HG03571 (cell line): ENCODE results near the gene ADGRG1.

Experiments
- ATAC-seq: cut with Tn5 transposase; IDR thresholded peaks from one replicate; pipeline ENCODE4 v1.9.1; 2021; ENCODE audit not compliant: unreplicated experiment

ADGRG1 gene

DNA sequence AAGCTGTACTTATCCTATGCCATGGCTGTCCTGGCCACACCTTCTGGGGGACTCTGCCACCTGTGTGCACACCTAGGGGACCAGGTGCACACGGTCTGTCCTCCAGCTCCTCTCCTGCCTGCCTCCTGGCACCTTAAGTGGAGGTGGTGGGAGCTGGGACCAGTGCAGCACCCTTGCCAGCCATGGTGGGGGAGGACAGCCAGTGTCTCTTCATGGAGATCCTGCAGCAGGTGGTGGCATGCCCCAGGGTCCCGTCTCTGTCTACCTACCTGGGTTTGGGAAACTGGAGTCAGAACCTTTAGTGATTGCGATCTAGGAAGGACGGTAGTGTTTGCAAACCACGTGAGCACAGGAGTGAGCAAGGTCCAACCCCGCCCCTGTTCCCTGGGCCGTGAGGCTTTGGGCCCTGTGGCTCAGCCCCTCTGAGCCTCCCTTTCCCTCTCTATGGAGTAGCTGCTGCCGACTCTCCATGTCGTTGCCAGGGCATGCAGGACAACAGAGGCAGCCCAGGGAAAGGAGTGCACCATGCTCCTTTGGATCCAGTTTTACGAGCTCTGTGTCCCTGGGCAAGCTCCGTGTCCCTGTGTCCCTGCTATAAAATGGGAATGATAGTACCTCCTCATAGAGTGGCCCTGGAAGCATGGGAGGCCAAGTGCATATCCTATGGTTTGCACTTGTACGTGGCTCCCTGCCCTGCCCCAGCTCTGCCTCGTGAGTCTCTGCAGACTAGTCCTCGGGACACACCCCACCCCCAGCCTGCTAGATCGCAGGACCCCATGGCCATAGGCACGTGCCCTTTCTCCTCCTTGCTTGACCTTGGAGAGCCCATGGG, 7.1 kb downstream of the ADGRG1 start:
- ATAC-seq, result no peak

DNA sequence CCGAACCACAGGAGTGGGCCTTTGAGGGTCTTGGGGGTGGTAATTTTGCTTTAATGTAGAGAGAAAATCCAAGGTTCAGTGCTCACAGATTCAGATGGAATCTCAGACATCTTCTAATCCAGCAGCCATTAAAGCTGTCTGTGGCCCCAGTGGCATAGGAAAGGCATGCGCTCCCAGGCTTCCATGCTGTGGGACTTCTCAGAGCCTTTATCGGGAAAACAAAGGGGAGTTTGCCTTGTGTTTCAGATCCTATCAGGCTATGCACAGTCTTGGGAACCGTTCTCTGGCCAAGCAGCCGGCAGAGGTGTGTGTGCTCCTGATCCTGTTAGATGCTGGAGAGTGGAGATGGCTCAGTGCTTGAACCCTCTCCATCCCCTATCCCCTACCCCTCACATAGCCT, 7.8 kb downstream of the ADGRG1 start:
- ATAC-seq, result no peak

DNA sequence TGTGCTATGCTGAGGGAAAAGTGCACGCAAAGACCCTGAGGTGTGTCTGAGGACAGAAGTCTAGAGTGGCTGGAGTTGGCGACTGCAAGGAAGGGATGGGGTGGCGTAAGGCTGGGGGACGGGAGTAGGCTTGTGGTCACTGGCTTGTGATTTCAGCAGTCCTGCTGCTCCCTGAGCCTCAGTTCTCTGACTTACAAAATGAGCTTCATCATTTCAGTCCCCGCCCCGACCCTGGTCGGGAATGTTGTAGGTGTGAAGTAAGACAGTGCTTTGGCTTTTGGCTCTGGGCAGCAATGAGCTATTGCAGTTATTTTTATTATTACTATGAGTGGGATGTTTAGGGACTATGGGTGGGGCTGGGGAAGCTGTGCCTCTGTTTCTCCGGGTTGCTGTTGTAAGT, 8.6 kb downstream of the ADGRG1 start:
- ATAC-seq, result no peak

DNA sequence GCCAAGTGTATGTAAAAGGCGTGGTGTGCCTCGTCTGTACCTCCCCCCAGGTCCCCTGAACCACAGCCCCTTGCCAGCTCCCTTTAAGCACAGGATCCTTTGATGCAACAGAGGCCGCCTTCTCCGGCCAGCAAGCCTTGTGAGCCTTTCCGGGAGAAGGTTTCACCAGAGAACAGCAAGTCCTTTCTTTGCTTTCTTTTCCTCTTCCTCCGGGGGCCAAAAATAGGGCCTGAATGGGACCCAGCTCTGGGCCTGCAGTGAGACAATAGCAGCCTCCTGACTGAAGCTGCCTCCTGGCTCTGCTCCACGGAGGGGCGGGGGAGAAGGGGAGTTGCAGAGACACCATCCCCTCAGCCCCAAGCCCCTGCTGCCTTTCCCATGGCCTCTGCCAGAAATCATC, 9.0 kb downstream of the ADGRG1 start:
- no peak for ATAC-seq

DNA sequence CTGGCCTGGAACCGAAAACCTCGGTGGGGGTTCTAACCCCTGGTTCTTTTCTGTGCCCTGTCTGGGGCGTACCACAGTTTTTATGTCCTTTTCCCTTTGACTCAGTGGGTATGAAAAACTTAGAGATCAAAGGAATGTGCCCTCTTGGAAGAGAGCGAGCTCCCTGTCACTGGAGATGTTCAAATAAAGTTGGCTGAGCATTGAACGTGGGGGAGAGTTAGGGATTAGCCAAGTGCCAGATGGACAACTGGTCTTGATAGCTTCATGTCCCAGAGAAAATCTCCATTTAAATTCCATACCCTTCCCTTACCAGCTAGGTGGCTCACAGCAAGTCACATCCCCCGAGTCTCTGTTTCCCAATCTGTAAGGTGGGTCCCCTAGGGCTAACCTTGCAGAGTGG, 9.5 kb downstream of the ADGRG1 start:
- no peak for ATAC-seq

DNA sequence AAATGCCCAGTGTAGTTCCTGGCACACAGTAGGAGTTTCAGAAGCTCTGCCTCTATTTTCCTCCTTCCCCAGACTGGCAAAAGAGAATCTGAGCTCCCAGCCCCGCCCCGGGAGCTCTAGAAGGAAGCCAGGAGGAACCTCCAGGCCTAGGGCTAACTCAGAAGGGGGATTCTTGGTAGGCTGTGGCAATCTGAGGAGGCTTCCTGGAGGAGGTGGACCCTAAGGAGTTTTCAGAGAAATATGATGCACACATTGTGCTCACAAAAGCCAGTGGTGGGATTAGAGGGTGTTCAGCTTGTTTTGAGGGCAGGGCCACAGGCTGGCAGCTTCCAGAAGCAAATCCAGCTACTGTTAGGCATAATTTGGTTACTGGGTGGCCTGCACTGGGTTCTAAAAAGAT, 10.0 kb downstream of the ADGRG1 start:
- ATAC-seq, result no peak

DNA sequence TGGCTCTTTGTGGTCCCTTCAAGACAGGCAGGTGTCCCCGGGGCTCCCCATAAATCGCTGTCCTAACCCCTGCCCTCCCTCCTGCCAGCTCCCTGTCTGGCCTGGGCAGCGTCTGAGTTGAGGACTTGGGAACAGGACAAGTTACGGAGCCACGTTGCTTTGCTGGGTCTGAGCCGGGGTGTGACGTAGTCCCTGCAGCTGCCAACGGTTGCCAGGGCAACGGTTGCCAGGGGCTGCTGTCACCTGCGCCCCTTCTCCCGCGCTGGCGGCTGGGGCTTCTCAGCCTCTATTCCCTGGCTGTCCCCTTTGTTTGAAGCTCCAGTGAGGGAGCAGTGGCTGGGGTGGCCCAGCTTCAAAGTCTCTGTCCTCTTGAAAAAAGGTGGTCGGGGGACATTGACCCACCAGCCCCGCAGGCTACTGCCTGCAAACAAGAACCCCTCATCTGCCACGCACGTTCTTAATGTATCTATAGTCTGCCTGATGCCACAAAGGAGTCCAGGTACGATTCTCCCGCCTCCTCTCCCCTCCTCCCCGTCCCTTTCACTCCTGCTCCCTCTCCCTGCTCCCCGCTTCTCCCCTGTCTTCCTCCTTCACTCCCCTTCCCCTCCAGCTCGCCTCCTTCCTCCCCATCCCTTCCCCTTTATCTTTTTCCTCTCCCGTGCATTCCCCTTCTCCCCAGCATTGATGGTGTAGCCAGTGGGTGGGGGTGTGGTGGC, 10.9 kb downstream of the ADGRG1 start:
- ATAC-seq, result no peak

DNA sequence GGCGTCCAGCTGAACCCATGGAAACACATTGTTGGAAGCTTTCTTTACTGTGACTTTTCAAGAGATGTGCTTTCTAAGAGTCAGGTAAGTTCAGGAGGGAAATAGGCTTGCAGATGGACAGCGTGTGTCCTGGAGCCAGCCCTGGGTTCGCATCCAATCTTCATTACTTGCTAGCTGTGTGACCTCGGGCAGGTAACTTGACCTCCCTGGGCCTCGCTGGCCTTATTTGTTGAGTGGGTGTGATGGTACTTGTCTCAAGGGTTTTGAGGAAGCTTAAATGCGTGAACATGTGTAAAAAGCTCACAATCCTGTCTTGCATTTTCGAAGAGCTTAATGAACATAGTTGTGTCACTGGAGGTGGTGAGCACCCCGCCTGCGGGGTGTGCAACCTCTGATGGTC, 11.8 kb downstream of the ADGRG1 start:
- no peak for ATAC-seq

DNA sequence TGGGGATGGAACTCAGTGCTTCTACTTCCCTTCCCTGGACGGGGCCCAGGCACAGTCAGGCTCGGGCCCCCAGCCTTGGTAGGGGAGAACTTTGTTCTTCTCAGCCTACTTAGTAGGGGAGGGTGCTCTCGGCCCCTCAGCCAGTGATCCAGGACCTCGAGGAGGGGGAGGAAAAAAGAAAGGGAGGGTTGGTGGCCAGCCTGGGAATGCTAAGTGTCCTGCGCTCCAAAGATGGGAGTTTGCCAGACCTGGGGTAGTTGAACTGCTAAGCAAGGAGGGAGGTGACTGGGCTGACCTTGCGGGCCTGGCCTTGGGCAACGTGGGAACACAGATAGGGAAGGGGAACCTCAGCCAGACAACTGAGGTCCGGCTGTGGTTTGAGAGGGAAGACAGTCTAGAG, 12.2 kb downstream of the ADGRG1 start:
- ATAC-seq, result no peak

DNA sequence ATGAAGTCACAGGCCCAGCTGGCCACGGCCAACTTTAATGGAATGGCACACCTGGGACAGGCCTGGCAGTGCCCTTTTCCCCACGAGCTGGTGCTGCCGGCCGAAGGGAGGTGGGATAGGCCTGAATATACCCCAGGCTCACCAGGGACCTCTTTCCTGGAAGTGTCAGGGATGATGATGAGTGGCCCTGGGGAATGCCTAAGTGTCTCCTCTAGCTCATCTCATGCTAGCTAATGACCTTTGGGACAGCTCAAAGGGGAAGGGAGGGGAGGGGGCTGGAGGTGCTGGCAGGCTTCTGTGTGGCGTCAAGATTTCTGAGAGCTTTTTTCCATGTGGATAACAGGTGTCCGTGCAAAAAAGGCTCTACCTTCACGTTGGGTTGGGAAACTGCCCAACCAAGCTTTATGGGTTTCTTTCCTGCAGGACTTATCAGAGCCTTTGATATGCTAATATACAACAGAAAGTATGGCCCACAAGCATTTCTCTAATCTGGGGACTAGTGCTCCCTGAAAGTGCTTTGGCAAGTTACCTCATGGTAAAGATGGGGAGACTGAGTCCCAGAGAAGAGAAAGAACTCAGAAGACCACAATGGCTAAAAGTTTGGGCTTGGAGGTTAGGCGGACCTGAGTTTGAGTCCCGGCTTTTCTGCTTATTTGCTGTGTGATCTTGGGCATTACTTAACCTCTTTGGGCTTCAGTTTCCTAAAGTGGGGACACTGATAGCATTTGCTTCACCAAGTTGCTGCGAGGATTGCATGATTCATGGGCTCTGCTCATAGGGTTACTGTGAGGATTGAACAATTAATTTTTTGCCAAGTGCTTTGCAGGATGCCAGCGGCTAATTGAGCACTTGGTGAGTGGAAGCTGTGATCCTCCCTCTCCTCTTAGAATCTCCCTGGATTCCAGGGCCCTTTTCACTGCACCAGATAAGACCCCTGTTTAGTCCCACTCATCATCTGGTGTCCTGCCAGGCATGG, 14.0 kb downstream of the ADGRG1 start:
- ATAC-seq, result no peak

DNA sequence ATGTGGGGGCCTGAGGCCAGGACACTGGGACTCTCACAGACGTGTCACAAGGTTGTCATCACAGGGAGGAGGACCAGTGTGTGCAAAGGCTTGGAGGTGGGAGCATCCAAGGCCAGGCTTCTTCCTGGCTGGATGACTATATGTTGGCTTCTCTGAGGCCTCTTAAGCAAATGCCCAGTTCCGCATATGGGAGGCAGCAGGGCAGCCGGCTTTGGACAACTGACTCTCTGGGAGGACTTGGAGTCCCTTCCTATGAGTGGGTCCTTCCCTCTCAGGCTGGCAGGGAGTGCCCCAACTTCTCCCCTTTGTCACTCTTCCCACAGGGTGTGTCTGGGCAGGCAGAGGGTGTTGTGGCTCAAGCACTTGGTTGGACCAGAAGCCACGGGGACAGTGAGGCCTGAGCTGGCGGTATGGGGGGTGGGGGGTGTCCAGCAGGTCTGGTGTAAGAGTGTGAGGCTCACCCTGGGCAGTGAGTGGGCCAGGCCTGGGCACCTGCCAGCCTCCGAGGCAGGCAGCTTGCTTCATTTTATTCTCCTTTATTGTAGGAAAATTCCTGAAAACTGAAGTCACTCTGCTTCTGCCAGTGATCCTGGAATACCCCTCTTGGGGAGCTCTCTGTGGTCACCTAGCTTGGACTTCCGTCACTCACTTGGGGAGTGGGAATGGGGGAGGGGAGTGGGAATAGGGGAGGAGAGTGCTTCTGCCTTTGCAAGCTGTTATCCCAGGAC, 14.9 kb downstream of the ADGRG1 start:
- ATAC-seq, result no peak

DNA sequence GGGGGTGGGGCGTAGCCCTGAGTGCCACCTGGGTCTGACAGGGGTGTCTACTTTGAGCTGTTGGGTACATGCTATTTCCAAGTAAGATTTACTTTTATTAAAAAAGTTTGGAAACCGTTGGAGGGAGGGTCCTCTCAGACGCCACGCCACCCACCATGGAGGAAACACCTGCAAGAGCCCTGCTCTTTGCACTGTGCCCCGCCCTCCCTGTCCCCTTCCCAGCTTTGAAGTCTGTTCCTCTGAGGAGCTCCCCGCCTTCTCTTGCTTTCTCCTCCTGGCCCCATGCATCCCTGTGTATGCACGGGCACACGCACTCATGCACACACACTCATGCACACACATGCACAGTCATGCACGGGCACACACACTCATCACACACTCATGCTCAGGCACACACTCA, 15.5 kb downstream of the ADGRG1 start:
- no peak for ATAC-seq

DNA sequence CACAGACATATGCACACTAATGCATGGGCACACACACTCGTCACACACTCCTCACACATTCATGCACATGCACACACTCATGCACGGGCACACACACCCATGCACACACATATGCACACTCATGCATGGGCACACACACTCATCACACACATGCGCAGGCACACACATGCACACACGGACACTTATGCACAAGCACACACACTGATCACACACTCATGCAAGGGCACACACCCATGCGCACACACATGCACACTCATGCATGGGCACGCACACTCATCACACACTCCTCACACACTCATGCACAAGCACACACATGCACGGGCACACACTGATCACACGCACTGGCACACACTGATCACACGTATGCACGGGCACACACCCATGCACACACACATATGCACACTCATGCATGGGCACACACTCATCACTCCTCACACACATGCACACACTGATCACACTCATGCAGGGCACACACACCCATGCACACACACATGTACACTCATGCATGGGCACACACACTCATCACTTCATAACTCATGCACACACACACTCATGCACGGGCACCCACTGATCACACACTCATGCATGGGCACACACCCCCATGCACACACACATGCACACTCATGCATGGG, 16.1 kb downstream of the ADGRG1 start:
- no peak for ATAC-seq

DNA sequence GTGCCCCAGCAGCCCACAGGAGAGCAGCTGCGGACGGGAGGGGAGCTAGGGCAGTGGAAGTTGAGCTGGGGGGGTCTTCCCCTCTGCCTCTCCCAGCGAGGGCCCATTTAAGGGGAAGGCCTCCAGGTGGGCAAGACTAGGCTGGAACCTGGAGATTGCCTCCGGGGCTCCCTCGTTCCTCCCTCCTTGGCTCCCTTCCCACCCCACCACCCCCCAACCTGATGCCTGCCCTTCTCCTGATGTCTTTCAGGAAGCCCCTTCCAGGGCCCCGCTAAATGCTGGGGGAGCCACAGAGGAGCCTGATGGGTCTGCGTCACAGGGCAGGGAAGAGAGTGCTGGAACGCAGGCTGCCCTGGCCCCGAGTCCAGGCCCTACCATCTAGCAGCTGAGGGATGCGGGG, 16.7 kb downstream of the ADGRG1 start:
- ATAC-seq, result no peak

DNA sequence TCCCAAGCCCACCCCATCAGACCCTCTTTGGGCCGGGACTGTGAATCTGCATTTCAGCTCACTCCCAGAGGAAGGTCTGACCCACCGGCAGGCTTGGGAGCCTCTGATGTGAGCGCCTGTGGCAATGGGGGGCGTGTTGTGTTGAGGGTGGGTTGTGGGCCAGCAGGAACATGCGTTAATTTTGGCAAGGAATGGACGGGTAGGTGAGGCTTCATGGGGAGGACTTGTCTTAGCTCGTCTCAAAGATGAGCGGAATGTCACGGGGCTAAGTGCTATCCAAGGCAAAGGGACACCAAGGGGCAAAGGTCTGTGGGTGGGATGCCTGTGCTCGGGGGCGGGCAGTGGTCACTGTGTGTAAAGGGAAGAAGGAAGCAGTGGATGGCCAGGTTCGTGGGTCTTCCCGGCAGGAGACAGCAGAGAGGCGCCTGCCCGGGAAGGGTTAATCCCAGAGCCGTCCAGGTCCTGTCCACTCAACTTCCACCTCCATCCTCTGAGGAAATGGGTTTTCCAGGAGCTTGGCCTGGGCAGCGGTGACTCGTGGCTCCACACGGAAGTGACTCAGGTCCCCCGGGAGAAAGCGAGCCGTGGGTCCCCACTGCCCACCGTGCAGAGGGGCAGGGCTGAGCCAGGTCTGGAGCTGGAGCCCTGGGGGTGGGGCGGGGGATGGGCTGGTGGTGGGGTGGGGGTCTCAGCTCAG, 17.4 kb downstream of the ADGRG1 start:
- no peak for ATAC-seq

DNA sequence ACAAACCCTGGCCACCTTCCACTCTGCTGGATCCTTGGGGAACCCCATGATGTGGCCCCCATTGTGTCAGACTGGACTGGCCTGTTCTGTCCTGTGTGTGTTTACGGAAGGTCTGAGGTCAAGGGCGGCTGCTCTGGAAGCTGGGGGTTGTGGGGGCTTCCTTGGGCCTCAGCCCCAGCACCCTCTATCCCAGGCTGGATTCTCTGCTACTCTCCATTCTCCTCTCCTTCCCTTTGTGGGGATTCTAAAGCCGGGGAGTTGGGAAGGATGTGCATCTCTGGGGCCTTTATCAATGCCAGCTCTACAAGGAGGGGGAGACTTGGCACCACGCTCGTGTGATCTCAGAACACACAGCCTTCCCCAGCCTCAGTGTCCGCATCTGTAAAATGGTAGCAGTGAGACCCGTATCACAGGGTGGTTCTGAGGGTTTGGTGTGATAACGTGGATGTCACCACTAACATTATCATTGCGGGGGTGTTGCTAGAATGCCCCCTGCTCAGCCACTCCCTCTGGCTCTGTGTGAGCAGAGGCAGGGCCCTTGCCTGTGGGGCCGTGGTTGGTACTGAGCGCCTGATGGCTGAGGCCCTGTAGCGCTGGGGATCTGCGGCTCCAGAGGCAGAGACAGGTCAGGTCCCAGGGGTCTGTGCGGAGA, 18.1 kb downstream of the ADGRG1 start:
- ATAC-seq, result no peak

DNA sequence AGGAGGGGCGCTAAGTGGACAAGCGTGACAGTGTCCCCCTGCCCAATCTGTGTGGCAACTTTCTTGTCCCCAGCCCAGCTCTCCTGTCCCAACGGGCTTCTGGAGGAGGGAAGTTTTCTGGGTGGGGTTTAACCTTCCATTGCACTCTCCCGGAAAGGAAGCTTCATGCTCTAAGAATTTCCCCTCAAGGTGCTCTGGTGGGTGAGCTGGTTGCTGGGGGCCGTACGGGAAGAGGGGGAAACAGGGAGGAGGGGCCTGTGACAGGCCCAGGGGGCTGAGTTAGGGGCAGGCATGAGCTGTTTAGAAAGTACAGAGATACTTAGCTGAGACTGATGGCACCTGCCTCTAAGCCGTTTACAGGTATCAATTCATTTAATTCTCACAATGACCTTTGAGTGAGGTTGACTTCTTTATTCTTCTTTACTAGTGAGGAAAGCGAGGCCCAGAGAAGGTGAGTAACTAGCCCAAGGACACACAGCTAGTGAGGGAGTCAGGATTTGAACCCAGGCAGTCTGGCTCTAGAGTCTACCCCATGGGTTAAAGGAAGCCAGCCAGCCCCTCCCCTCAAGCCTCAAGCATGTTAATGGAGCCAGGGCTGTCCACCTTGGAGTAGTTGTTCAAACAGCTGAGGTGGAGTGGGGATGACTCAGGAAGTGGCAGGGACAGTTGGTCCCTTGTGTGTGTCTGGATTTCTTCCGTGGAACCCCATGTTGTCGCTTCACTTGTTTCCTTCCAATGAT, 18.9 kb downstream of the ADGRG1 start:
- ATAC-seq, result no peak

DNA sequence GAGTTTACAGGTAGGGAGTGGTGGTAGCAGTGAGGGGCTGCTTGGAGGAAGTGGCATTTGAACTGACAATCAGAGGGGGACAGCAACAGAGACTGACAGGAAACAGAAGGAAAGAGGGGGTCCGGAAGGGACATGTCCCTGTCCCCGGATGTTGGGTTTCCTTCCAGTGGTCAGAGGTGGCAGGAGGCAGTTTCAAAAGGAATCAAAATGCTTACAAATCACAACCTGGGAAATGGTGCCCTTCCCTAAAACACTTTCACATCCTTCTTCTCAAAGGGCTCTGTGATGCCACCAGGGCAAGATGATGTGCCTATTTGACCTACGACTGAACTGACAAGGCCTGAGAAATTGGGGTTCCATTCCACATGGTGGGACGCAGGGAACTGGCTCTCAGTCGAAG, 19.7 kb downstream of the ADGRG1 start:
- ATAC-seq, result no peak
